Activated T-cell treated with anti-CD3 and anti-CD28 coated beads for 24 hours (primary cell): Measurements from ENCODE around the gene ZNF366.
A peak's percentile ranks its signal among the peaks of the same experiment; 100 is the strongest.

ENCODE experiments used
- DNase-seq: peaks from one replicate; pipeline ENCODE4 v3.0.0-alpha.2; 2020; ENCODE audit warnings: low read depth

Gene ZNF366

DNA sequence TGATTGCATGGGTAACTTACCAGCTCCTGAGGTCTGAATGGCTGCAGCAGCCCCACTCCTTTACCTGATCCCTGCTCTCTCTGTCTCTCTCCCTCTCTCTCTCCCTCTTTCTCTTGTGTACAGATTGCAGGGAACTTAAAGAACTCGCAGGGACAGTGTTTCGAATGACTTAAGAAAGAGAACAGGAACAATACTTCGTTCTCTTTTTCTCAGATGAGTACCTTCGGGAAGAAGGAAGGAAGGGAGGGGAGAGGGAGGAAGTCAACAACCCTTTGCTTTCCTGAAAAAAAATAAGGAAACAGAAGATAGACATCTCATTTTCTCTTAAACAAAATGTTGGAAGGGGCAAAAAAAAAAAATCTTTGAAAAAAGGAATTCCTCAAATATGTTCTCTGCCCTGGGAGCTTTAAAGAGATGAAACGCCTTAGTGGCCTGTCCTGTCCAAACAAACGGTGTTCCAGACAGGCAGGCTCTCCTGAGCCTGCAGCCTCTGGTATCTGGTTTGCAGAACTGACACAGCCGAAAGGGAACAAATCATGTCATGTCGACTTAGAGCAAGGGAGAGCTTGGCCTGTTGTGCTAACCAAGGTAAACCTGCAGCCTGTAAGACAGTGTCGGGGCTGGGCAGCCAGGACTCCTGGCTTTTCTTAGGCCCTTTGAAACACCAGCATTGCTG lies at the start of gene ZNF366:
Gene ZNF366, minus strand, starts transcription at position 180 of the 676 bp plus-strand sequence. CDS start 45,914 bp downstream, outside the sequence.
- no peak for DNase-seq

GRCh38 chr5:72556351-72557166 lies 49.3 kb upstream of the ZNF366 start:
- peak; percentile 4 for DNase-seq

- DNase-seq = no peak
These were observed 48.7 kb upstream of the ZNF366 start for GRCh38 chr5:72555871-72556270.

GRCh38 chr5:72554897-72555296 lies 47.7 kb upstream of the ZNF366 start:
- no peak for DNase-seq

GRCh38 chr5:72552041-72552557 lies 44.9 kb upstream of the ZNF366 start:
- no peak for DNase-seq

GRCh38 chr5:72550595-72550994 lies 43.4 kb upstream of the ZNF366 start:
- DNase-seq = no peak

DNA sequence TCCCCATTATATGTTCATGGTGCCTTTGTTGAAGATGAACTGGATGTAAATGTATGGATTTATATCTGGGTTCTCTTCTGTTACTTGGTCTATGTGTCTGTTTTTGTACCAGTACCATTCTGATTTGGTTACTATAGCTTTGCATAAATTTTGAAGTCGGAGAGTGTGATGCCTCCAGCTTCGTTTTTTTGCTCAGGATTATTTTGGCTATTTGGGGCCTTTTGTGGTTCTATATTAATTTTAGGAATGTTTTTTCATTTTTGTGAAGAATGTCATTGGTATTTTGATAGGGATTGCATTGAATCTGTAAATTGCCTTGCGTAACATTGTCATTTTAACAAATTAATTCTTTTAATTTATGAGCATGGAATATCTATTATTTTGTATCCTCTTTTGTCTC lies 36.6 kb upstream of the ZNF366 start:
- no peak for DNase-seq

DNA sequence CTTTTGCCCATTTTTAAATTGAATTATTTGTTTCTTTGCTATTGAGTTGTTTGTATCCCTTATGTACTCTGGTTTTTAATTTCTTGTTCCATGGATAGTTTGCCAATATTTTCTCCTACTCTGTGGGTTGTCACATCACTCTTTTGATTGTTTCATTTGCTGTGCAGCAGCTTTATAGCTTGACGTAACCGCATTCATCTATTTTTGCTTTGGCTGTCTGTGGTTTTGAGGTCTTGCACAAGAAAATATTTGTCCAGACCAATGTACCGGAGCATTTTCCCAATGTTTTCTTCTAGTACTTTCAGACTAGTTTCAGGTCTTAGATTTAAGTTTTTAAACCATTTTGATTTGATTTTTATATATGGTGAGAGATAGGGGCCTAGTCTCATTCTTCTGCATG lies 36.2 kb upstream of the ZNF366 start:
- DNase-seq = no peak

DNA sequence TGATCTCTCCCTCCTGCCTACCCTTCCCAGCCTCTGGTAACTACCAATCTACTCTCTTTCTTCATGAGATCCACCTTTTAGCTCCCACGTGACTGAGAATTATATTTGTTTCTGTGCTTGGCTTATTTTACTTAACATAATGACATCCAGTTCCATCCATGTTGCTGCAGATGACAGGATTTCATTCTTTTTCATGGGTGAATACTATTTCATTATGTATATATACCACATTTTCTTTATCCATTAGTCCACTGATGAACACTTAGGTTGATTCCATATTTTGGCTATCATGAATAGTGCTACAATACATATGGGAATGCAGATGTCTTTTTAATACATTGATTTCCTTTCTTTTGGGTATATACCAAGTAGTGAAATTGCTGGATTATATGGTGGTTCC lies 35.5 kb upstream of the ZNF366 start:
- no peak for DNase-seq

GRCh38 chr5:72541501-72542225 lies 34.5 kb upstream of the ZNF366 start:
- no peak for DNase-seq

- DNase-seq = no peak
These were observed 33.7 kb upstream of the ZNF366 start for GRCh38 chr5:72540759-72541438.

- DNase-seq = no peak
These were observed 32.5 kb upstream of the ZNF366 start for GRCh38 chr5:72539726-72540125.

DNA sequence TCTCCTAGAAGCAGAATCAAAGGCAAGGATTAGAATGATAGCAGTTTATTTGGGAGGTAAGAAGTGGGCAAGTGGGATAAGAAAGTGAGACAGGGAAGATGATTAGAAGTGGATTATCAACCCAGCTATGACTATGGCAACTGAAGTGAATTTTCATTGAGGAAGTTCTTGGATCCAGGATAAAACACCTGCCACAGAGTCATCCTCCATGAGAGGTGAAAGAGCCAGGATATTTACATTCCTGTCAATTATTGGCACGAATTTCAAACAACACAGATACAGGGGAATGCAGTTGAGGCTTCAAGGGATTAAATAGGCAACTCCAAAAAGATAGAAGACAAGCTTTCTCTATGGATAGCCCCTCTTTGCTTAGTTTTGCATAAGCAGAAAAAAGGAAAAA lies 31.8 kb upstream of the ZNF366 start:
- DNase-seq = no peak

DNA sequence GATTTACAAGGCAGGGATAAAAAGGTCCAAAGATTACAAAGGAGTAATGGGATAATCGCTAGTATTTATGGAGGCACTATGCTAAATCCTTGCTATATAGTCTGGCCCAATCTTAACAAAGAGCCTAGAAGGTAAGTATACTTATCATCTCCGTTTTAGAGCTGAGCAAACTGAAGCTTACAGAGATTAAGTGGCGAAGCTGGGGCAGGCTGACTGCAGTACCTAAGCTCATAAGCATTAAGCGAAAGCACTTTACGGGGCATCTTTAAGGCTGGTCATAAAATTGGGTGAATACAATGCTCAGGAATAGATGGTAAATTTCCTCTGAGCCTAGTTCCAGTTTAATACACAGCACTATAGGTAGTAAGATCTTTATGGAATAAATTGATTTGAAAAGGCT lies 30.0 kb upstream of the ZNF366 start:
- no peak for DNase-seq

DNA sequence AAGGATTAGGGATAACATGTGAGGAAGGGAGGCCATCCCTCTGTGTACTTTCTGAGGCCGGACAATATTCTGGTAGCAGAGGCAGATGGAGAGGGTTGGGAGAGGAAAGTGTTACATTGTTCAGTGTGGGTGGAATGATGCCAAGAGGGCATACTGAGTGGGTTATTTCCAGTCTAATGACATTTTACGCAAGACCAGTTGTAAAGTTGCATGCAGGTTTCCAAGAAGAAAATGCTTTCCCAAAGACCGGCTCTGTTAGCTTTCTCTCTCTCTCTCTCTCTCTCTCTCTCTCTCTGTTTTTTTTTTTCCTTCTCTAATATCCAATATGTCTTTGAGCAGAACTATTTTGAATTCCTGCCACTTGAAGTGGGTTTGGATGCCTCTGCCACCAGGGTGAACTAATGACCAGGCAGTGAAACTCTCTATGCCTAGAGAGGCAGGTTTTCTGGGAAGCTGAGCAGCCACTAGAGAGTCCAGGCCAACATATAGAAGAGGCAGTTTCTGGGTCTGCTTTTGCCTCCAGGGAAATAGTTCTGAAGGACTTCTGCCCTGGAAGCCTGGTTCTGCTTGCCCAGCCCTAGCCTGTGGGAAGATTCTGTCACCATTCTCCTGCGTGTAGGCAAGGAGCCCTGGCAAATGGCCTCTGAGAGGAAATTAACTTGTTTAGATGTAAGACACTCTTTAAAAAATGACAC lies 24.4 kb upstream of the ZNF366 start:
- DNase-seq = no peak

GRCh38 chr5:72530196-72530595 lies 23.0 kb upstream of the ZNF366 start:
- no peak for DNase-seq

DNA sequence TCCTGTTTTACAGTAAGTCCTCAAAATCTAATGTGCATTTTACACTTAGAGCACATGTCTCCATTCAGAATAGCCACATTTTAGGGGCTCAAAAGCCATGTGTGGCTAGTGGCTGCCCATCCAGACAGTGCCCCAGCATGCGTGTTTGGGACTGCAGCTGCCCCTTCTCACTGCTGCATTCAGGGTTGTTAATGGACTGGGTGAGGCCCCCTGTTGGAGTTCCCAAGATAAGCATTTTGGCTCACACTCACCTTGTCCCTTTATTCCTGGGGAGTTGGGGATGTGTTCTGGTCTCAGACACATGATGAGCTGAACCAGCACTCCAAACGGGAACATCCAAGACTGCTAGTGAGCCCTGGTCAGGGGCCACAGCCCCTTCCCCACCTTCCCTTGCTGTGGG lies 22.2 kb upstream of the ZNF366 start:
- no peak for DNase-seq

DNA sequence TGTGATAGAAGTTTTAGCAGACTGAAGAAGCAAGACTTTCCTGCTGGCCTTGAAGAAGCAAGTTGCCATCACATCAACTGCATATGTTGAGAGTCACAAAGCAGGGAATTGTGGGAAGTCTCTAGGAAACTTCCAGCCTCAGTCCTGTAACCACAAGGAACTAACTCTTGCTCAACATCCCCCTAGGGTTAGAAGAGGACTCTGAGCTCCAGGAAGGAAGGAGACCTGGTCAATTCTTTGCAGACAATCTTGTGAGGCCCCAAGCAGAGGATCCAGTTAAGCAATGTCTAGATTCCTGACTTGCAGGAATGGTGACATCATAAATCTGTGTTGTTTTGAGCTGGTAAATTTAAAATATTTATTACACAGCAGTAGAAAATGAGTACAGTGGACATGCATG lies 18.6 kb upstream of the ZNF366 start:
- no peak for DNase-seq

GRCh38 chr5:72523960-72524582 lies 16.9 kb upstream of the ZNF366 start:
- DNase-seq = no peak

DNA sequence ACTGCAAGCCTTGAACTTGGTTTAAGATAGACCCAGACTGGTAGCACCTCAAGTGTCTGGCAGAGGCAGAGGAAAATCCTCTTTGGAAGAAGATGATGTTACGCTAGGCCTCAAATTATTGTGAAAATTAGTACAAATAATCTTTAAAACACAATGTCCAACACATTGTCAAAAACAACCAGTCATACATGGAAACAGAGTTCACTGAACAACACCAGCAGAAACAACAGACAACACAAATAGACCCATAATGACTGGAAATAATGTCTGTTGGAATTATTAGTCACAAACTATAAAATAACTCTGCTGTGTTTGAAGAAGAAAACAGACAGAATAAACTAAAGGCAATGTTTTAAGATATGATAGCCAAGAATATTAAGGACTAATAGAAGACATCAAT lies 15.4 kb upstream of the ZNF366 start:
- DNase-seq = no peak

- no peak for DNase-seq
These were observed 11.9 kb upstream of the ZNF366 start for GRCh38 chr5:72519111-72519510.
